ENCODE measurements around the gene SH3GLB2.
"Not testable (repeated sequence)": the region's sequence is repeated elsewhere in the genome, so short reads cannot be mapped to it uniquely, and the experiment has no call there.

The SH3GLB2 gene

GRCh38 chr9:129005336-129005997 lies 22.7 kb downstream of the SH3GLB2 start:
- Histone ChIP-seq H3K36me3 (ENCODE audit: control insufficient read depth, low read length) (peaks cover 86% of the 10 kb centered on the region), H3K27ac (ENCODE audit: low read depth, low read length) (no peak overlapping the region)

GRCh38 chr9:129004173-129004572 lies 24.0 kb downstream of the SH3GLB2 start:
- not testable (repeated sequence) for H3K79me2 ChIP-seq (ENCODE audit: control insufficient read depth, low read length); H3K27ac ChIP-seq (ENCODE audit: low read depth, low read length); H3K9me3 ChIP-seq (ENCODE audit: control insufficient read depth, insufficient read depth, low read length); H3K4me1 ChIP-seq (ENCODE audit: control insufficient read depth, low read length); H3K9me2 ChIP-seq (replicated peaks; ENCODE audit: control insufficient read depth, low read length); H3K4me3 ChIP-seq (ENCODE audit: low read length); H4K20me1 ChIP-seq (ENCODE audit: control insufficient read depth, insufficient read depth, low read depth, low read length); H3K4me2 ChIP-seq (ENCODE audit: low read length); H3K27me3 ChIP-seq (ENCODE audit: control insufficient read depth, low read length)
- H3F3A ChIP-seq (ENCODE audit: control insufficient read depth, insufficient read depth): peaks cover 13% of the 10 kb centered on the region
- H3K36me3 ChIP-seq (ENCODE audit: control insufficient read depth, low read length): peaks cover 91% of the 10 kb centered on the region

More at GRCh38 chr9:129005336-129005997, 22.7 kb downstream of the SH3GLB2 start:
- no peaks in the 10 kb centered on the region for H3K79me2 ChIP-seq (ENCODE audit: control insufficient read depth, low read length)
- no peaks in the 10 kb centered on the region for H3K27me3 ChIP-seq (ENCODE audit: control insufficient read depth, low read length)
- no peaks in the 10 kb centered on the region for H4K20me1 ChIP-seq (ENCODE audit: control insufficient read depth, insufficient read depth, low read depth, low read length)
- no peaks in the 10 kb centered on the region for H3K4me1 ChIP-seq (ENCODE audit: control insufficient read depth, low read length)
- H3F3A ChIP-seq (ENCODE audit: control insufficient read depth, insufficient read depth): peaks cover 13% of the 10 kb centered on the region
- no peak for TF ChIP-seq CTCF (IDR thresholded peaks at IDR 0.05; ENCODE audit: low read depth, low read length, poor library complexity, severe bottlenecking)
- no peak for TF ChIP-seq EZH2phosphoT487 (IDR thresholded peaks at IDR 0.05; ENCODE audit: borderline replicate concordance, low read length)
- no peak overlapping the region for H3K4me2 ChIP-seq (ENCODE audit: low read length)
- H3K4me3 ChIP-seq (ENCODE audit: low read length): no peak overlapping the region
- H3K9me3 ChIP-seq (ENCODE audit: control insufficient read depth, insufficient read depth, low read length): no peaks in the 10 kb centered on the region
- no peaks in the 10 kb centered on the region for H3K9me2 ChIP-seq (replicated peaks; ENCODE audit: control insufficient read depth, low read length)

GRCh38 chr9:129002992-129003391 lies 25.1 kb downstream of the SH3GLB2 start:
- H3K4me2 ChIP-seq (ENCODE audit: low read length): no peak overlapping the region
- H4K20me1 ChIP-seq (ENCODE audit: control insufficient read depth, insufficient read depth, low read depth, low read length): no peaks in the 10 kb centered on the region
- TF ChIP-seq EZH2phosphoT487 (IDR thresholded peaks at IDR 0.05; ENCODE audit: borderline replicate concordance, low read length): no peak
- TF ChIP-seq CTCF (IDR thresholded peaks at IDR 0.05; ENCODE audit: low read depth, low read length, poor library complexity, severe bottlenecking): no peak
- H3K79me2 ChIP-seq (ENCODE audit: control insufficient read depth, low read length): no peaks in the 10 kb centered on the region
- H3K36me3 ChIP-seq (ENCODE audit: control insufficient read depth, low read length): peaks cover 90% of the 10 kb centered on the region
- no peaks in the 10 kb centered on the region for H3K27me3 ChIP-seq (ENCODE audit: control insufficient read depth, low read length)
- no peaks in the 10 kb centered on the region for H3K9me2 ChIP-seq (replicated peaks; ENCODE audit: control insufficient read depth, low read length)
- no peak overlapping the region for H3K27ac ChIP-seq (ENCODE audit: low read depth, low read length)
- H3K9me3 ChIP-seq (ENCODE audit: control insufficient read depth, insufficient read depth, low read length): no peaks in the 10 kb centered on the region
- H3F3A ChIP-seq (ENCODE audit: control insufficient read depth, insufficient read depth): peaks cover 13% of the 10 kb centered on the region
- H3K4me1 ChIP-seq (ENCODE audit: control insufficient read depth, low read length): no peaks in the 10 kb centered on the region
- no peak overlapping the region for H3K4me3 ChIP-seq (ENCODE audit: low read length)

GRCh38 chr9:129001504-129002325 lies 26.4 kb downstream of the SH3GLB2 start:
- H3K27me3 ChIP-seq (ENCODE audit: control insufficient read depth, low read length): no peaks in the 10 kb centered on the region
- no peak overlapping the region for H3K4me2 ChIP-seq (ENCODE audit: low read length)
- H3K4me3 ChIP-seq (ENCODE audit: low read length): no peak overlapping the region
- no peak for TF ChIP-seq CTCF (IDR thresholded peaks at IDR 0.05; ENCODE audit: low read depth, low read length, poor library complexity, severe bottlenecking)
- no peak for TF ChIP-seq EZH2phosphoT487 (IDR thresholded peaks at IDR 0.05; ENCODE audit: borderline replicate concordance, low read length)
- H3K9me3 ChIP-seq (ENCODE audit: control insufficient read depth, insufficient read depth, low read length): no peaks in the 10 kb centered on the region
- peaks cover 87% of the 10 kb centered on the region for H3K36me3 ChIP-seq (ENCODE audit: control insufficient read depth, low read length)
- no peaks in the 10 kb centered on the region for H4K20me1 ChIP-seq (ENCODE audit: control insufficient read depth, insufficient read depth, low read depth, low read length)
- no peak overlapping the region for H3K27ac ChIP-seq (ENCODE audit: low read depth, low read length)
- no peaks in the 10 kb centered on the region for H3K9me2 ChIP-seq (replicated peaks; ENCODE audit: control insufficient read depth, low read length)
- no peaks in the 10 kb centered on the region for H3K79me2 ChIP-seq (ENCODE audit: control insufficient read depth, low read length)
- peaks cover 11% of the 10 kb centered on the region for H3F3A ChIP-seq (ENCODE audit: control insufficient read depth, insufficient read depth)
- H3K4me1 ChIP-seq (ENCODE audit: control insufficient read depth, low read length): no peaks in the 10 kb centered on the region

Data from DOHH2 (cell line).